ENCODE results near the gene EXPH5.

DNA sequence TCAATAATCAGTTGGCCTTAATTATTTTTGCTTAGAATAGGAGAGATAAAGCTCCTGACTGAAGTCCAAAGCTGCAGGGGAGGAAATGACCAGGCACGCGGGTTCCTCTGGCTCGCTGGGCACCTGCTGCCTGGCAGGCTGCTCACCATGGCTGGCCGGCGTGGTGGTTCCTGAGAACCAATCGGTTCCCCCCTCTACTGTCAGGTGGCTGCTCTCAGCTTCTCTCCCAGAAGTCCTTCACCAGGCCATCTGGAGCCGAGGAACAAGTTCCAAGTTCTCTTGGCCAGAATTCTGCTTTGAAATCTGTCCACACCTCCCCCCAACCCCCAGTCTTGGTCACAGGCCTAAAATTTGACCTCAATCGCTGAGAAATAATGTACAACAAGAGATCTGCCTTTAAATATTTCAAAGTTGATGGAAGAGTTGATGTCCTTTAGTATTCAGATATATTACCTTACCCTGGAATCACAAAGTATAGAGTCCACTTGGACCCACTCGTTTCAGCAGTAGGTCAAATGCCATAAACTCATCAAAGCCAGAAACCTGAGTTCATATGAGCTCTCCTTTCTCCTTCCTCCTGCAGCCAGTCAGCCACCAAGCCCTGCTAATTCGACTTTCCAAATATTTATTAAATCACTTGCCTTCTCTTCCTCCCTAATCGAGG lies 25.2 kb downstream of the EXPH5 start:
- no peak for TF ChIP-seq KLF1 (tag; IDR thresholded peaks at IDR 0.05)
- TF ChIP-seq, protein P1, sequence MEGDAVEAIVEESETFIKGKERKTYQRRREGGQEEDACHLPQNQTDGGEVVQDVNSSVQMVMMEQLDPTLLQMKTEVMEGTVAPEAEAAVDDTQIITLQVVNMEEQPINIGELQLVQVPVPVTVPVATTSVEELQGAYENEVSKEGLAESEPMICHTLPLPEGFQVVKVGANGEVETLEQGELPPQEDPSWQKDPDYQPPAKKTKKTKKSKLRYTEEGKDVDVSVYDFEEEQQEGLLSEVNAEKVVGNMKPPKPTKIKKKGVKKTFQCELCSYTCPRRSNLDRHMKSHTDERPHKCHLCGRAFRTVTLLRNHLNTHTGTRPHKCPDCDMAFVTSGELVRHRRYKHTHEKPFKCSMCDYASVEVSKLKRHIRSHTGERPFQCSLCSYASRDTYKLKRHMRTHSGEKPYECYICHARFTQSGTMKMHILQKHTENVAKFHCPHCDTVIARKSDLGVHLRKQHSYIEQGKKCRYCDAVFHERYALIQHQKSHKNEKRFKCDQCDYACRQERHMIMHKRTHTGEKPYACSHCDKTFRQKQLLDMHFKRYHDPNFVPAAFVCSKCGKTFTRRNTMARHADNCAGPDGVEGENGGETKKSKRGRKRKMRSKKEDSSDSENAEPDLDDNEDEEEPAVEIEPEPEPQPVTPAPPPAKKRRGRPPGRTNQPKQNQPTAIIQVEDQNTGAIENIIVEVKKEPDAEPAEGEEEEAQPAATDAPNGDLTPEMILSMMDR (IDR thresholded peaks at IDR 0.05 in 2 of 3, conservative IDR thresholded peaks at IDR 0.05 in 1 of 3; ENCODE audit: insufficient read depth in 2 of 3, low read depth in 1 of 3, low read length in 3 of 3): no peak
